GM12875 (cell line): ENCODE data around the gene HTR1D.

Source experiments
- H3K4me3 ChIP-seq: one replicate; pipeline ENCODE4 v1.5.1; 2011; ENCODE audit warnings: low read depth, low read length, control low read depth
- CTCF ChIP-seq: IDR thresholded peaks from 2 replicates; pipeline ENCODE4 v1.5.1; 2011; ENCODE audit warnings: low read depth, mild to moderate bottlenecking, control low read depth, inconsistent platforms, low read length, moderate library complexity, borderline replicate concordance; ENCODE audit not compliant: insufficient read depth

HTR1D gene

GRCh38 chr1:23163395-23163794 lies 53.9 kb downstream of the HTR1D start:
- TF ChIP-seq CTCF: no peak
- H3K4me3 ChIP-seq: no peak overlapping the region

DNA sequence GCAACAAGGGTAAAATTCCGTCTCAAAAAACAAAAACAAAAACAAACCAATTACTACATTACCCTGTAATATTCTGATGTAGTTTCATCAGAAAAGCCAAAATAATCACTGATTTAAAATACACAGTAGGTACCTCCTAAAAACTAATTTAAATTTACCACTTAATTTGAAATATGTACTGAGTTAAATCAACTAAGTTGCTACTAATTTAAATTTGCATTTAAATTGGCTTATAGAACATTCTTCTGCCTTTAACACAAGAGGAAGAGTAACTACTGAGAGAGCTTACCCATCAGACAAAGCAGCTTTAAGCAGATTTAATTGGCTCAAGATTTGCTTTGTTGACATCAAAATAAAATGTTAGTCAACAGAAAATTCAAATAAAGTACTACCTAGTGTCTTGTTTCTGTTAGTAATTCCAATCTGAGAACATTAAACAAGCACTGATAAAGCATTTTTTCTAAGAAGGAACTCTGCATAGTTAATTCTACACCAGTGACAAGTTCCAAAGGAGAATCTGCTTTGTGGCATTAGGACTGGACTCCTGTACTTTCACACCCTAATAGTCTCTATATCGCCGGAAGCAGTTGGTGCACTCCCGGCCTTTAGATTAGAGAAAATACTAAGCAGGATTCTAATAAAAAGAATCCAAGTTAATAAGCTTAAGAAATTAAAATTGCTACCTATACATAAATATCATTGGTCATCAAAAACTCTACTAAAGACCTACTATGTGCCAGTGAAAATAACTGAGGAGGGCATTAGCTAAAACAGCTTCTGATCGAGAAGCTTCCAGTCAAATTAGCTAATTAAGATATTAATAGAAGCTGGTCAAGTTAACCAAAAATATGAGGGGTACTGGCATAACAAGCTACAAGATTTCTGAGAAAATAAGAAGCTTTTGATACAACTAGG lies 57.1 kb downstream of the HTR1D start:
- no peak overlapping the region for H3K4me3 ChIP-seq
- TF ChIP-seq CTCF: no peak

GRCh38 chr1:23156940-23157339 lies 60.4 kb downstream of the HTR1D start:
- no peak for TF ChIP-seq CTCF
- H3K4me3 ChIP-seq: no peak overlapping the region

DNA sequence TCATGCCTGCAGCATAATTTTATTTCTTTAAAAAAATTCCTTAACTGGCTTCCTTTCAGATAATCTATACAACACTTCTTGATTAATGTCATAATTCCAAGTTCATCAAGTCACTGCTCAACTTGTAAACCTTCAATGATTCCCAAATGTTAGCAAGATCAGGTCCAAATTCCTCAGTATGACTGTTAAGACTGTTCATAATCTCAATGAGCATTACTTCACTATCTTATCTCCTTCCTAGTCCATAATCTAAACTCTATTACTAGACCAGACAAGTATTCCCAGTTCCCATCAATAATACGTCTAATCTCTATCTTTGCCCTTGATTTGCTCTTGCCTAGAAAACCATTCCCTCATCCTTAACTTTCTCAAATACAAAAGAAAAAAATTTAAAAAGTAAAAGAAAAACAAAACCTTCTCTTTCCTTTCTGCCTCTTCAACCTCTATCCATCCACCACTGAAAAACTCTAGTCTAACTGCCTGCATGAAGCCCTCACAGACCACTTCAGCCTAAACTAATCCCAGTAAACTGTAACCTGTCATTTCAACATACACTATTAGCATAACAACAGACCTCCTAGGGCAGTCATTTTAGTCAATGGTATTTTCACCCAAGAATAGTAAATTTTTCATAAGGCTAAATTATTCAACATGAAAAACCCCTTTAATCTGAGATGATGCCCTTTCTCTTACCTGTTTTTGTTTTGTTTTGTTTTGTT lies 64.2 kb downstream of the HTR1D start:
- no peak overlapping the region for H3K4me3 ChIP-seq
- no peak for TF ChIP-seq CTCF

- no peak overlapping the region for H3K4me3 ChIP-seq
- no peak for TF ChIP-seq CTCF
These were observed 66.6 kb downstream of the HTR1D start for GRCh38 chr1:23150742-23151141.

DNA sequence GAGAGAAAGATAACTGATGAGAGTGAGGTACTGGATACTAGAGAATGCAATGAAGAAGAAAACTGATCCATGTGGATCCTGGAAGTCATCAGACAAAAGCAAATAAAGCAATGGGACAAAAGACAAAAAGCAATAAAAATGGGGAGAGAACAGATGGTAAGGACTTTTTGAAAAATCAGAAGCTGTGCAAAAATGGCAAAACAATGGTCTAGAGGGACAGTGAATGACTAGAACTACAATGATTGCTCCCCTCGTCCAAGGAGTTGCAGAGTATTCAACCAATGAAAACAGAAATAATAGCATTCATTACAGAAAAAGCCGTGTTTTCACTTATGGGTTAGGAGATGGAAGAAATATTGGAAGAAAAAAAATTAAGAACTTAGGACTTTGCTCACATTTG lies 67.2 kb downstream of the HTR1D start:
- no peak for TF ChIP-seq CTCF
- H3K4me3 ChIP-seq: no peak overlapping the region
